GM21723 (cell line): ENCODE measurements around the gene CALR.
"Not testable (repeated sequence)": the region's sequence is repeated elsewhere in the genome, so short reads cannot be mapped to it uniquely, and the experiment has no call there.

ENCODE experiments used
- ATAC-seq: cut with Tn5 transposase; IDR thresholded peaks from one replicate; pipeline ENCODE4 v1.9.1; 2021; ENCODE audit warnings: mild to moderate bottlenecking, moderate library complexity; ENCODE audit not compliant: unreplicated experiment

The CALR gene

DNA sequence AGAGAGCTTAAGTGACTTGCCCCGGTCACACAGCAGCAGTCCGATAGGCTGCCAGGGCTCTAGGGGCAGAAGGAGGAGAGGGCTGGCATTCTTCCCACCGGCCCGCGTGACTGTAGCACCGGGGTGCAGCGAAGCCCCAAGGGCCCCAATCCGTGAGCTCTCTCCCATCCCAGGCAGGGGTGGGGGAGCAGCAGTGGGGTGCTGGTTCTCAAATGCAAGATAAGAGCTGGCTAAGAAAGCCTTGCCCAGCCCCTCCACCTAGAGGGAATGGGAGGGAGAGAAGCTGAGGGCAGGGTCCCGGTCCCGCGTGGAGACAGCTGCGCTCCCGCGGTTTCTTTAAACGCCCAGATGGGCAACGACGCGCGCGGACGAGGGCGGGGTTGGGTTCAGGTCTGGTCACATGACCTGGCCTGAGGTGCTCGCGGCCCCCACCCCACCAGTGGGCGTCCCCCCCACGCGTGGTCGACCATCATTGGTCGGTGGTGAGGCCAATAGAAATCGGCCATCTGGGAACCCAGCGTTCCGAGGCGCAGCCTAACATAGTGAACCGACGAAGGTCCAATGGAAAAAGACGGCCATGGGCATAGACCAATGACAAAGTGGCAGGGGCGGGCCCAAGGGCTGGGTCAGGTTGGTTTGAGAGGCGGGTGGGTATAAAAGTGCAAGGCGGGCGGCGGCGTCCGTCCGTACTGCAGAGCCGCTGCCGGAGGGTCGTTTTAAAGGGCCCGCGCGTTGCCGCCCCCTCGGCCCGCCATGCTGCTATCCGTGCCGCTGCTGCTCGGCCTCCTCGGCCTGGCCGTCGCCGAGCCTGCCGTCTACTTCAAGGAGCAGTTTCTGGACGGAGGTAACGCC is at the start of gene CALR:
TSS of gene CALR (plus strand) at position 683 of the 852 bp plus-strand sequence. CDS start at position 754, 71 bp downstream.
- ATAC-seq = peak; percentile 82

DNA sequence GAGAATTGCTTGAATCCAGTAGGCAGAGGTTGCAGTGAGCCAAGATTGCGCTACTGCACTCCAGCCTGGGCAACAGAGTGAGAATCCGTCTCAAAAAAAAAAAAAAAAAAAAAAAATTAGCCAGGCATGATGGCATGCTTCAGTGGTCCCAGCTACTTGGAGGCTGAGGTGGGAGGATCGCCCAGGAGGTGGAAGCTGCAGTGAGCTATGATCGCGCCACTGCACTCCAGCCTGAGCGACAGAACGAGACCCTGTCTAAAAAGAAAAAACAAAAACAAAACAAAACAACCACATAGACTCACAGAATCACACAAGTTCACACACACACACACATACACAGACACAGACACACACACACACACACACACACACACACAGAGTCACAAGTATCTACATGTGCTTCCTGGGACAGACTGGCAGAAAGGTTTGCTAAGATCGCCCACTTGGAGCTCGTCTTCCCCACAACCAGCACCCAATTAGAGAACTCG is 48.1 kb upstream of the CALR start:
- ATAC-seq = not testable (repeated sequence)

DNA sequence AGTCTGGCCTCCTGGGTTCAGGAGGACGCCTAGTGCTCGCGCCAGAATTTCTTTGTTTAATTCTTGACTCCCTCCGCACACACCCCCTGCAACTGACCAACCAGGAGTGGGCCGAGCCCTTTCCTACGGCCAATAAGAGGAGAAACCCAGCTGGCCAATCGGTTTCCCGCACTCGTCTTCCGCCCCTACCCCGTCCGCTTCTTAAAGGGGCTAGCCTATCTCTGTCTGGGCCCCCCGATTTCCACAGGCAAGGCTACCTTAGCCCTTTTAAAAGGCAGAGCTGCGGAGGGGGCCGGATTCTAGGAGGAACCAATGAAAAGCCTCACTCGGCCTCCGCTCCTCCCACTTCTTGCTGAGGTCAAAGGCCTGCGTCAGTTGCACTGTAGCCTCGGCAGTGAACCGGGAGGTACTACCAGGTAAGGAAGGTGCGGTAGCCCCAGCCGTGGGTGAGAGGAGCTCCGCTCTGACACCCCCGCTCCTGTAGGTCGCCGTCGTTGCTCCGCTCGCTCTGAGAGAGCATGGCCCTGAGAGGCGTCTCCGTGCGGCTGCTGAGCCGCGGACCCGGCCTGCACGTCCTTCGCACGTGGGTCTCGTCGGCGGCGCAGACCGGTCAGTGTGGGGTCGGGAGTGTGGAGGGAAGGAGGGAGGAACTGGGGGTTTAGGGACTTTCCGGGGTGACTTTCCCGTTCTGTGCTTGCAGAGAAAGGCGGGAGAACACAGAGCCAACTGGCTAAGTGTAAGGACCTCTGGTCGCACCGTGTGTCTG is 47.4 kb upstream of the CALR start, which contains the start of gene GCDH:
TSS of gene GCDH (plus strand) at position 374 of the 766 bp plus-strand sequence. CDS start at position 519, 145 bp downstream.
- ATAC-seq = peak; percentile 87

DNA sequence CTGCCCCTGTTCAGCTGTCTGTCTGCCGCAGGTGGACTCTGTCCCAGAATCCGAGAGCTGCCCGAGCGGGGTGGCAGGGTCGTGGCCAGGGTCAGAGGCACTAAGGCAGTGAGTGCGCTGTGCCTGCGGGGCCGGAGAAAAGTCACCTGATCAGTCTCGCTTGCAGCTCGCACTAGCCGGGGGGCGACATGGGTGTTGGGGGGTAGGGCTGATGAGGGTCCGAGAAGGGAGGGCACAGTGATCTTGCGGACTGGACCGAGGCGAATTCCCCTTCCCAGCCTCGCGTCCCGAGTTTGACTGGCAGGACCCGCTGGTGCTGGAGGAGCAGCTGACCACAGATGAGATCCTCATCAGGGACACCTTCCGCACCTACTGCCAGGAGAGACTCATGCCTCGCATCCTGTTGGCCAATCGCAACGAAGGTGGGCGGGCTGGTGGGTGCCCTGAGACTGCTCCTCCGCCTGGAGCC is 46.8 kb upstream of the CALR start:
- ATAC-seq = no peak

GRCh38 chr19:12893582-12893981 is 44.8 kb upstream of the CALR start:
- ATAC-seq = no peak

DNA sequence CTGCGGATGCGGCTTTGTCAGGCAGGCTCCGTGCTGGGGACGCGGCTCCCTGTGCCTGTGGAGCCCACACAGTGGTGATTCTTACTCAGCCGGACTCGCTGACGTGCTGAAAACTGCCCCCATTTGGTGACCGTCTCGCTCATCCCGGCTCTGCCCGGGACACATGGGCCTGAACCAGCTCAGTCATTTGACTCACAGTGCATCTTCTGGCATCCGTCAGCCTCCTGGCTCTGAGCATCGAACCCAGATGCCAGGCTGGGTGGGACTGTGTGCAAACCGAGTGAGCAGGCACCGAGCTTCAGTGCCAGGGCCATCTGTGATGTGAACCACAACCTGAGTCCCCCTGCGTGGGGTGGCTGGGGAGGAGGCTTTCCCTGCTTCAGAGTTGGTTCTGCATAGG is 41.9 kb upstream of the CALR start:
- ATAC-seq = no peak

DNA sequence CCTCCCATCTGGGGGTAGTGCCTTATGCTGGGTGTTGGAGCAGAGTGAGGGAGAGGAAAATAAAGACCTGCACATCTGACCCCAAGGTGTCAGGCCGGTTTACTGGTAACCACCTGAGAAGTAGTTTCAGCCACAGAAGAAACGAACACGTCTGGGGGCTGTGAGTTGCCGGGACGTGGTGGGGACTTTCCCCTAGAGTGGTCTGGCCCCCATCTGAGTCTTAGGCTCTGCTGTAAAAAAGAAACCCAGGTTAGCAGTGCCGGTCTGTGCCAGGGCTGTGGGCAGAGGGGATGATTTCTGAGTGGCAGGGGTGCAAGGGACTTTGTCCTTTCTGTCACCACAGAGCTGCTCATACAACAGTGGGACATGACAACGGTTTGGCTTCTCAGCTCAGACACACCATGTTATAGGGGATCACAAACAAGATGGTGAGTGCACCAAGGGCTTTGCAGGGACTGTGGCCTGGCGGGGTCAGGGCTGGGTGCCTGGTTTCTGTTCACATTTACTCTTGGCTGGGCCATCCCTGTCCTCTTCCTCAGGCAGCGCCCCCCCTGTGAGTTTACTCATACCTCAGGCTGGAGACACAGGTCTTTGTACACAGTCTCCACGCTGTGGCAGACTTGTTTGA is 38.4 kb upstream of the CALR start:
- peak; percentile 84 for ATAC-seq

DNA sequence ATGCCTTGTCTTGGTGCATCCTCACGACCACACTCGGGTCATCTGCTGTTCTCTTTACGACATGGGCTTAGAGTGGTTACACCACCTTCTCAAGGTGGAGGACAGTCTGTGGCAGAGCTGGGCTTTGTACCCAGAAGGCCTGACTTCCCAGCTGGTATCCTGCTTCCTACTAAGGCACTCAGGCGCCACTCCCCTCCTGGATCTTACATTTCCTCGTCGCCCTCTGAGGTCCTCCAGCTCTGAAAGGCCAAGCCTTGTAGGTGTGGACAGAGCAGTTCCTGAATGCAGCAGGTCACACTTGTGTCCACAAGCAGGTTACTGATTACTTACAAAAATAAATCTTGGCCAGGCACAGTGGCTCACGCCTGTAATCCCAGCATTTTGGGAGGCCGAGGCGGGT is 31.2 kb upstream of the CALR start:
- ATAC-seq = no peak

GRCh38 chr19:12912571-12912970 is 25.8 kb upstream of the CALR start:
- ATAC-seq = no peak

GRCh38 chr19:12913011-12913561 is 25.3 kb upstream of the CALR start:
- no peak for ATAC-seq

DNA sequence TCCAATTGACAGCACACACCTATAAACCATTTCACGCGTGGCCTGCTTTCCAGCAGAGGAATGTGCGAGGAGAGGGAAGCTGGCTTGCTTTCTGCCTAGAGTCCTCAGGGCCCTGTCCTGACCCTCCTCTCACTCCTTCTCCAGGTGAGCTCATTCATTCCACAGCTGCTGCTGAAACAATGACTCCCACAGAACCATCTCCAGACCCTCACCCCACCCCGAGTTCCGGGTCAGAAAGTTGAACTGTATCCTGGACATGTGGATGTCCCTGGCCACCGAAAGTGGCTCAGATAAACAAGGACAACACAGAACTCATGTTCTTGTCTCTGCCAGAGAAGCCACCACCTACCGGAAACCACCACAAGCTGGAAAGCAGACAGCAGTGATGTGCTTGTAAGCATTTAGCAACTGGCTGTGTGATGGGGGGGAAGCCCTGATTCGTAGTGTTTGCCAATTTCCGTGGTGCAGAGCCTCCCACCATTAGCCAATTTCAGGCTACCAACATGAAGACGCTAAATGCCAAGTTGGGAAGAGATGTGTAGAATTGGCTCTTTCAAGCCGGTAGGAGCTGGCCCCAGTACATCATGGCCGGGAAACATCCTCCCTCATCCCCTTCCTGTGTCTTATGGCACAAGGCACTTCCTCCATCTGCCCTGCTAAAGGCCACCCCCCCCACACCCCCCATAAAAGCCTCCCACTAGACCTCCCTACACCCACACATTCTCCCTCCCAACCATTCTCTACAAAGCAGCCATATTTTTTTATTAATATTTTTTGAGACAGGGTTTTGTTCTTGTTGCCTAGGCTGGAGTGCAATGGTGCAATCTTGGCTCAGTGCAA is 24.3 kb upstream of the CALR start:
- ATAC-seq = no peak

DNA sequence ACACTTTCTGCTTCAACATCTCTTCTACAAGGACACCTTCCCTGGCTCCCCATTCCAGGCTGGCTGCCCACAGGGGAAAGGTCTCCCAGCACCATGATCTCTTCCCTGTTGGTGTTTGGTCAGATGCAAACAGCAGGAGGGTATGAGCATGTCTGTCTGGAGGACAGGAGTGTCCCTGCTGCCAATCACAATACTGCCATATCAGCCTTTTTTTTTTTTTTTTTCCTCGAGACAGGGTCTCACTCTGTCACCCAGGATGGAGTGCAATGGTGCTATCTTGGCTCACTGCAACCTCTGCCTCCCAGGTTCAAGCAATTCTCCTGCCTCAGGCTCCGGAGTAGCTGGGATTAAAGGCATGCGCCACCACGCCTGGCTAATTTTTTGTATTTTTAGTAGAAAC is 22.5 kb upstream of the CALR start:
- ATAC-seq = not testable (repeated sequence)

- no peak for ATAC-seq
These were observed 20.2 kb upstream of the CALR start for GRCh38 chr19:12918253-12918652.

DNA sequence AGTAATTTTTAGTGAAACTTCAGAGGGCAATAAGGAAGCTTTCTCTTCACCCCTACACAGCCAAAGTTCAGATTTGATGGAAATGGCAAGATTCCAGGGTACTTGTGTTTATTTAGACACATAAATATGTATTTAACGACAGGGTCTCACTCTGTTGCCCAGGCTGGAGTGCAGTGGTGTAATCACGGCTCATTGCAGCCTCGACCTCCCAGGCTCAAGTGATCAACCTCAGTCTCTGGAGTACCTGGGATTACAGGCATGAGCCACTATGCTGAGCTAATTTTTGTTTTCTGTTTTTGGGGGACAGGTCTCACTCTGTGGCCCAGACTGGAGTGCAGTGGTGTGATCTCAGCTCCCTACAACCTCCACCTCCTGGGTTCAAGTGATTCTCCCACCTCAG is 17.4 kb upstream of the CALR start:
- ATAC-seq = no peak

GRCh38 chr19:12922959-12923358 is 15.4 kb upstream of the CALR start:
- ATAC-seq = no peak

- ATAC-seq = no peak
These were observed 13.6 kb upstream of the CALR start for GRCh38 chr19:12924621-12925310.

DNA sequence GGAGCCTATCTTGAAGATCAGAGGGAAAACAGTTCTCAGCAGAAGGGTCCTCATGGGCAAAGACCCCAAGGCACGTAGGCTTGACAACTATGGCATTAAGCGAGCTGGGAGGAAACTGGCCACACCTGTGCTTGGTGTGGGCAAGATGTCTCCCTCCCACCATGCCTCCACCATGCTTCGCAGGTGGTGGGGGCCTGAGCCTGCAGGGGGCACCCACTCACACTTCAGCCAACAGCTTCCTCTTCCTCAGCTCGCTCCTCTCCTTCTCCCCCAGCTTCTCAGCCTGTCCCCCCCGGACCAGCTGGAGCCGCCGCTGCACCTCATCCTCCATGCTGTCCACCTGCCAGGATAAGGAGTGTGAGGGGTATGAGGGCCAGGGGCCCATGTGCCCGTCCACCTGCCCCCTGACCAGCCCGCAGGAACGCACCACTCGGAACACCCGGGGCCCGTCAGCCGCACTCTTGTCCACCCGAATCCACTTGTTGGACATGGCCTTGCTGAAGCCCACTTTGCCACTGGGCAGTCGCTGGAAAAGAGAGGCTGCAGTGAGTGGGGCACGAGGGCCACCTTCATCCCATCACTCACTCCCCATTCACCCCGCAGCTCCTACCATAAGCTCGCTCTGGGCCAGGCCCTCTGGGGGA is 8.3 kb upstream of the CALR start:
- ATAC-seq = no peak

GRCh38 chr19:12932392-12933286 is 5.8 kb upstream of the CALR start:
- ATAC-seq = no peak
